Activated T-cell treated with anti-CD3 and anti-CD28 coated beads for 1 hour (primary cell): ENCODE data around the gene KRTAP4-4.

Experiments used
- DNase-seq: peaks from one replicate; pipeline ENCODE4 v3.0.0-alpha.2; 2020; ENCODE audit warnings: low read depth

Gene KRTAP4-4

GRCh38 chr17:41111151-41111885, 49.2 kb downstream of the KRTAP4-4 start:
- no peak for DNase-seq
